NCI-H82 treated with DMSO at 0.1 percent for 48 hours (cell line): ENCODE data around the gene GDPD4.

Experiments used
- DNase-seq: peaks from one replicate; lab custom pipeline; 2025; ENCODE audit not compliant: unreplicated experiment; lab: John Stamatoyannopoulos, UW

GDPD4 gene

DNA sequence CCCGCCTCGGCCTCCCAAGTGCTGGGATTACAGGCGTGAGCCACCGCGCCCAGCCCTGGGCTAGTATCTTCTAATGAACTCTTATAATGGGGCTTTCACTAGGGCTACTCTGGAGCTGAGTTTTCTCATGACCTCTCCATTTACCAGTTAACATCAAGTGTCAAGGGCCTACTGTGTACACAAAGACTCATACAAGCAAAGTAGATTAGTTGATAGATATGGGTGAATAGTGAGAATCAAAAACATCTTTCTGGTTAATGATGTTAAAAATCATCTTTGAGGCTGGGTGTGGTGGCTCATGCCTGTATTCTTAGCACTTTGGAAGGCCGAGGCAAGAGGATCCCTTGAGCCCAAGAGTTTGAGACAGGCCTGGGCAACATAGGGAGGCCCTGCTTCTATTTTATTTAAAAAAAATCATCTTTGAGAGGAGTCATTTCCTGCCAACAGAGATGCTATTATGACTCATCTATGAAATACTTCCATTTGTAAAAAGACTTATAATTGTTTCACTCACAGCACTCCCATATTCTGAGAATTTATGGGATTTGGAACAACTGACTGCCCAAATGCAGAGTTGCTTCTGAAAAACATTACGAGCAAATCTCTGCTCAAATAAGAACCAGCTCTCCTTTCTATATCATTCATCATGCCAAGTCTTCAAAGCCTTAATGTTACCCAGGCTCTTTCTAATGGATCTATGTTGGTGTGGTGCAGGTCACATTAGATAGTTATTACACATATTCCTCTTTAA lies 57.0 kb downstream of the GDPD4 start:
- no peak for DNase-seq

GRCh38 chr11:77236901-77237300 lies 64.6 kb downstream of the GDPD4 start:
- DNase-seq = no peak

DNA sequence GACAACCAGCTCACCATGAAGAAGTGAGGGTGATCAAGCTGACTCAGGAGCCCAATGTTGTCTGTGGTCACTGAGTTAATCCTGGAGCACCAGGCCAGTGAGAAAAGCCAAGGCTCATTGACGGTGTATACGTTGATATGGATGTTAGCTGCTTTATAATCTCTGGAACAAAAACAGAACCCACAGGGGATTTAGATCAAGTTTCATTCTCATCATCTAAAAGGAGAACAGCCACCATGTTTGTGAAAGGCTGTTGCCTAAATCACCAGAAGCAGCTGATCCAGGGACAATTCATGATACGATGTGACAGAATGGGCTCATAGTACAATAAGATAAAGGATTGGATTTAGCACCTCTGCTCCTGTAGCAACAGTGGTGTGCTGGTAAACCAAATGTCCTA lies 68.5 kb downstream of the GDPD4 start:
- DNase-seq = no peak

DNA sequence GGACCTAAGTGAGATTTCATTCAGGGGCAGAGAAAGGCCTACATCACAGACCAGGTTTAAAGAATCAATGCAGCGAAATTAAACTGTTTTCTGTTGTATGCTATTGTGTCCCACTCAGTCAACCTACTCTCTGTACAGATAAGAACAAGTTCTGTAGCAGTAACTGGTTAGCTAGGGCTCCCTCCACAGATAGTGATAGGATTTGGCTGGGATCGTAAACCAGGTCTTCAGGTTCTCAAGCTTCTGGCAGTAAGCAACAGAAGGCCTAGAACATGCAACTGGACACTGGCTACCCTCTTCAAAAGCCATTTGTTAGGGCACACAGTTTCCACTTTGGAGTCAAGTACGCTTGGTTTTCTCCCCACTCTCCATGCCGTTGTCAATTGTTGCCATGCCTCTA lies 69.2 kb downstream of the GDPD4 start:
- no peak for DNase-seq

DNA sequence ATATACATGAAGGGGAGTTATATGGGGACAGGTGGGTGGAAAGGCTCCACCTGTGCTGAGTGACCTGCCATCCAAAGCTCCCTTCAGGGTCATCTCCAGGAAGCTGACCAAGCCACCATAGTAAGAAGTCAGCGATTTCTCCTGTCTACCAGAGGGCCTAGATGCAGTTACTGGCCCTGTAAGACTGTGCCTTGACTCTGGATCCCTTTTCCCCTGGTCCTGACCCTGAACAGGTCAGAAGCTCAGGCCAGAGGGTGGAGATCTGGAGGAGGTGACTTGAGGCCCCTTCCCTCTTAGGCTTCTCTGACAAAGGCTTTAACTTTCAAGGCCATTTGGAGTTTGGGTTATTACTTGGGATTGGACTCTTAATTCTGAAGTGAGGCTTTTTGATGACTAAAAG lies 69.7 kb downstream of the GDPD4 start:
- no peak for DNase-seq

GRCh38 chr11:77230878-77231605 lies 70.4 kb downstream of the GDPD4 start:
- DNase-seq = no peak

DNA sequence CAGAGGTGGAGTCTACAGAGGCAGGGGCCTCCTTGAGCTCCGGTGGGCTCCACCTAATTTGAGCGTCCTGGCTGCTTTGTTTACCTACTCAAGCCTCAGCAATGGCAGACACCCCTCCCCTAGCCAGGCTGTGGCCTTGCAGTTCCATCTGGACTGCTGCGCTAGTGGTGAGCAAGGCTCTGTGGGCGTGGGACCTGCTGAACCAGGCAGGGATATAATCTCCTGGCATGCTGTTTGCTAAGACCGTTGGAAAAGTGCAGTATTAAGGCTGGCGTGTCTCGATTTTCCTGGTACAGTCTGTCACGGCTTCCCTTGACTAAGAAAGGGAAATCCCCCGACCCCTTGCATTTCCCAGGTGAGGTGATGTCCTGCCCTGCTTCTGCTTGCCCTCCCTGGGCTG lies 77.7 kb downstream of the GDPD4 start:
- no peak for DNase-seq

GRCh38 chr11:77217156-77217555 lies 84.3 kb downstream of the GDPD4 start:
- no peak for DNase-seq

DNA sequence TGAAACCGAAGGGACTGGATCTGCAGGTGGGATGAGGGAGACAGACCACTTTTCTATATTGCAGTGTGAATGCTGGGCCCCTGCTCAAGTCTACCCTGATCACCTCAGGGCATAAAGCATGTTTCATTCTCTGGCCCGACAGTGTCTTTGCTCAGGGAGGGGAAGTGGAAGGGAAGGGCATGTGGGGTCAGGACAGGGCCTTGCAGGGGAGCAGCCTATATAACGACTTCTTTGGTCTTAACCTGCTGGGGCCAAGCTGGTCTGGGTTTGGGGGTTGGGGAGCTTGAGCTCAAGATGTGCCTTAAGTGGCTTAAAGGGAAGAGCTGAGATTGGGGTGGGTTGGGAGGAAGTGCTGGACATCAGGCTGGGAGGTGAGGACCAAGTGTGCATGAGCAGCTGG lies 86.4 kb downstream of the GDPD4 start:
- DNase-seq = no peak

DNA sequence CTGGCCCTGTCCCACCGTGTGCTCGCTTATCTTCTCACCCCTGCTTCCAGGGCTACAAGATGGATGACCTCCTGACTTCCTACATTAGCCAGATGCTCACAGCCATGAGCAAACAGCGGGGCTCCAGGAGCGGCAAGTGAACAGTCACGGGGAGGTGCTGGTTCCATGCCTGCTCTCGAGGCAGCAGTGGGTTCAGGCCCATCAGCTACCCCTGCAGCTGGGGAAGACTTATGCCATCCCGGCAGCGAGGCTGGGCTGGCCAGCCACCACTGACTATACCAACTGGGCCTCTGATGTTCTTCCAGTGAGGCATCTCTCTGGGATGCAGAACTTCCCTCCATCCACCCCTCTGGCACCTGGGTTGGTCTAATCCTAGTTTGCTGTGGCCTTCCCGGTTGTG lies 86.9 kb downstream of the GDPD4 start:
- DNase-seq = no peak

- no peak for DNase-seq
These were observed 87.7 kb downstream of the GDPD4 start for GRCh38 chr11:77213589-77214428.

DNA sequence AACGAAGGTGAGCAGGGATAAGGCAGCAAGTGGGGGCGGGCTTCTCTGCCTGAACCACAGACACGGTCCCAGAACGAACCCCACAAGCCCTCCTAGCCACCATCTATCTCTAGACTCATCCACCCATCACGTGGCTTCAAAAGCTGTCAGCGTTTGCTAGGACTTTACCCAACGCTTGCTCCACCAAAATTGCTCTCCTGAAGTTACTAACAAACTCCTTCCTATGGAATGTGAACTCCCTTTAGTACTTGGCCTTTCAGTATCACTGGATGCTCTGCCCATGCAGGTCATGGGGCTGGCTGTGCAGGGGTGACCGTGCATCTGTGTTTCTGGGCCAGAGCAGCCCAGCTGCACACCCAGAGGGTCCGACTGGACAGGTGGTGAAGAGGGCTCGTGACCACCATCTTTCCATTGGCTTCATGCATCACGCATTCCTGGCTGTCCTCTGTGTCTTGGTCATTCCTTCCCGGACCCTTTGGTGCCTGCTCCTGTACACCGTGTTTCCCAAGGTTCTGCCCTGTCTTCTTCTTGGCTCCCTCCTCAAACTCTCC lies 88.4 kb downstream of the GDPD4 start:
- DNase-seq = no peak

DNA sequence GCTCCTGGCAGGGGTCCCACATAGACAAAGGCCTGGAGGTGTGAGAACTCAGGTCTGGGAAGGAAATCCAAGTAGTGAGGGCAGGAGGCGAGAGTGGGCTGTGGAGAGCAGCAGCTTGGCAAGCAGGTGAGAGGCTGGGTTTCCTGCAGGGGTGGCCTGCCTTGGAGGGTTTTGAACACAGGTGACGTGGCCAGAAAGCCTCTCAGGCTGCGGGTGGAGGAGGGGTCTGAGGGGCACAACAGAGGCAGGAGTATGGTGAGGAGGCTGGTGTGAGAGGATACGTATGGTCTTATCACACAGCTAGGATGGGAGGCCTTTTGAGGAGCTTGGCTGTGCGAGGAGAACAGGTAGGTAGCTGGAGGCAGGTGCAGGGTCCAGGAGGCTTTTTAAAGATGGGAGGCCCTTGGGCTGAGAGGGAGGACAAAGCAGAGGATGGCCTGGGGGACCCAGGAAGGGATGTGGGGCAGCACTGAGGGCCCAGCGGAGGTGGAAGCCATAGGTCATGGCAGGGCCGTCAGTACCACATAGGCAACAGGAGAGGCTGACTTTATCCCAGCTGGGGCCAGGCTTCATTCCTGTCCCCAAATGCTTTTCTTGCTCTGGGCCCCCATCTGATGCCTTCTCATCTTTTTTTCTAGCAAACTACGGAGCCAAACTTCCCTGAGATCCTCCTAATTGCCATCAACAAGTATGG lies 89.0 kb downstream of the GDPD4 start:
- no peak for DNase-seq

- DNase-seq = no peak
These were observed 89.8 kb downstream of the GDPD4 start for GRCh38 chr11:77211594-77212251.

- no peak for DNase-seq
These were observed 90.4 kb downstream of the GDPD4 start for GRCh38 chr11:77211040-77211451.

GRCh38 chr11:77209663-77210062 lies 91.8 kb downstream of the GDPD4 start:
- DNase-seq = no peak

DNA sequence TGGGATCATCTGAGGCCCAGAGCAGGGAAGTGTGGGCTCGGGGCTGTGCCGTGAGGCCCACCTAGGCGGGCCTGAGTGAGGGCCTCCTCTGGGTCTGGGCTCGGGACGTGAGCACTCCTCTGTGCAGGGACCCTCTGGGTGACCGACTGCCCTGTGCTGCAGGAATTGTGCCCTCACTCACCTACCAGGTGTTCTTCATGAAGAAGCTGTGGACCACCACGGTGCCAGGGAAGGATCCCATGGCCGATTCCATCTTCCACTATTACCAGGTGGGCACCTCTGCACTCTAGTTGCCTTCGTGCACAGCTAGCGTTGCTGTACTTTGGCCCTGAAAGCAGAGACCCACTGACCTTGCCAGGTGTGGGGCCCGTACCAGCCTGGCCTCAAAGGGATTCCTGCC lies 93.0 kb downstream of the GDPD4 start:
- no peak for DNase-seq

GRCh38 chr11:77207618-77208313 lies 93.7 kb downstream of the GDPD4 start:
- DNase-seq = no peak

GRCh38 chr11:77207019-77207485 lies 94.4 kb downstream of the GDPD4 start:
- DNase-seq = no peak
